ENCODE results near the gene MAGI2. TPM values are rescaled to one million over a fixed set of nuclear protein-coding genes. Genes with fewer than 3 reads are reported as not detected.

Gene MAGI2
- total and polyA plus RNA-seq, 2 experiments from 2014 or later, result 10.4 to 26.4 TPM

DNA sequence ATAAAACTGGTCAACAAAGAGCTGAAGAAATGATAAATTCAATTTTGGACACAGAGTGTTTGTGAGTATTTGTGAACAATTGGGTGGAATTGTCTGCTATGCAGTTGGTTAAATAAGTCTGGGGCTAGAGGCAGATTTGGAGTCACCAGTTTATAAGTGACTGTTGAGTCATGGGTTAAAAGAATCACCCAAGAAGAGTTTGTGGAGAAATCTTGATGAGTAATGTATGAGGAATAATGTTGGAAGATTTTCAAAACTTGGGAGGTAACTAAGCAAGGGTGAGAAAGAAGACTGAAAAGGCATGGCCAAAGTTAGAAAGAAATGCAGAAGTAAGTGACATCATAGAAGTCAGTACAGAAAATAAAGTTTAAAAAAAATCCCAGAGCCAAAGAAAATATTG lies 750.7 kb downstream of the MAGI2 start:
- Histone ChIP-seq H3F3A (replicated peaks; ENCODE audit: low read depth) (no peaks in the 10 kb centered on the region), H3K27ac (ENCODE audit: low read depth) (no peak overlapping the region), H2AFZ (no peak overlapping the region), H4K20me1 (replicated peaks; ENCODE audit: insufficient read depth) (no peaks in the 10 kb centered on the region), H3K4me3 (no peak overlapping the region), H3K79me2 (replicated peaks; ENCODE audit: insufficient read depth) (peaks cover 3% of the 10 kb centered on the region; the same call in 1 of the 2 replicates), H3K9me2 (ENCODE audit: insufficient read depth) (no peaks in the 10 kb centered on the region), H3K4me1 (ENCODE audit: insufficient read depth) (no peaks in the 10 kb centered on the region), H3K27me3 (ENCODE audit: insufficient read depth) (no peaks in the 10 kb centered on the region), H3K36me3 (ENCODE audit: insufficient read depth) (no peaks in the 10 kb centered on the region), H3K4me2 (no peak overlapping the region)
- Mint-ChIP-seq H3K4me1 (peaks cover 9% of the 10 kb centered on the region), H3K36me3 (ENCODE audit: low read depth) (peaks cover 14% of the 10 kb centered on the region; the same call in 2 of the 3 replicates), H3K4me3 (no peak overlapping the region), H3K27me3 (ENCODE audit: insufficient read depth, low read depth, poor library complexity) (no peaks in the 10 kb centered on the region), H3K27ac (no peak overlapping the region), H3K9me3 (no peaks in the 10 kb centered on the region)
- TF ChIP-seq ETS1 (IDR thresholded peaks at IDR 0.05), result no peak
- no peak for TF ChIP-seq STAT1 (IDR thresholded peaks at IDR 0.05; ENCODE audit: unreplicated experiment)
- no peak for TF ChIP-seq ZNF462 (CRISPR knock-in tag; IDR thresholded peaks at IDR 0.05)
- no peak for TF ChIP-seq ZNF331 (CRISPR knock-in tag; IDR thresholded peaks at IDR 0.05; ENCODE audit: low read depth)
- no peak for TF ChIP-seq JUNB (IDR thresholded peaks at IDR 0.05; ENCODE audit: unreplicated experiment)
- no peak for TF ChIP-seq CREB1 (CRISPR knock-in tag; IDR thresholded peaks at IDR 0.05; ENCODE audit: low read depth)
- DNase-seq (ENCODE audit: low spot score) (no peak), ATAC-seq (no peak)
